Endometrial microvascular endothelial cells (primary cell): ENCODE data around the gene ZNF605. TPM values are rescaled to one million over a fixed set of nuclear protein-coding genes. Genes with fewer than 3 reads are reported as not detected.
"Not testable (repeated sequence)": the region's sequence is repeated elsewhere in the genome, so short reads cannot be mapped to it uniquely, and the experiment has no call there.

Experiments used
- in situ Hi-C: cut with HindIII; loops from 2 replicates; pipeline ENCODE4 v1.10.0; 2017; ENCODE audit warnings: low sequenced_read_pairs, low pct_unique_long_range_greater_than_20kb; ENCODE audit errors: inconsistent ontology term
- total RNA-seq: library from RNA; depleted of rRNA; stranded (reverse); fragments of >200 nt; gene quantifications from one replicate; pipeline ENCODE4 v1.2.3, GENCODE V29; 2015; ENCODE audit errors: inconsistent ontology term

ZNF605 gene
- total RNA-seq: 2.4 TPM

- in situ Hi-C loops: no loop called here
Observed at GRCh38 chr12:132956011-132956788, at the start of gene ZNF605. Gene ZNF605, minus strand, starts transcription at chr12:132956306. Its CDS starts 10,671 bp downstream, at chr12:132945635.

- in situ Hi-C loops: no loop called here
Observed at GRCh38 chr12:132998741-132999140, 42.6 kb upstream of the ZNF605 start.

- in situ Hi-C loops: no loop called here
Observed at GRCh38 chr12:132986885-132987225, 30.7 kb upstream of the ZNF605 start.

GRCh38 chr12:132986001-132986884, 30.1 kb upstream of the ZNF605 start, which contains the start of gene ZNF26:
Gene ZNF26, plus strand, starts transcription at chr12:132986367. Its CDS starts 474 bp downstream, at chr12:132986841.
- in situ Hi-C loops: no loop called here

GRCh38 chr12:132976870-132977269, 20.8 kb upstream of the ZNF605 start:
- in situ Hi-C loops: not testable (repeated sequence)

- in situ Hi-C loops: no loop called here
Observed at GRCh38 chr12:132972374-132972773, 16.3 kb upstream of the ZNF605 start.

GRCh38 chr12:132967736-132968135, 11.6 kb upstream of the ZNF605 start:
- in situ Hi-C loops: no loop called here

- in situ Hi-C loops: no loop called here
Observed at GRCh38 chr12:132966676-132967415, 10.7 kb upstream of the ZNF605 start.

- in situ Hi-C loops: no loop called here
Observed at GRCh38 chr12:132965796-132966195, 9.7 kb upstream of the ZNF605 start.

- in situ Hi-C loops: not testable (repeated sequence)
Observed at GRCh38 chr12:132963947-132964346, 7.8 kb upstream of the ZNF605 start.

- in situ Hi-C loops: not testable (repeated sequence)
Observed at GRCh38 chr12:132961790-132962189, 5.7 kb upstream of the ZNF605 start.

- in situ Hi-C loops: no loop called here
Observed at GRCh38 chr12:132955094-132956010, 754 bp downstream of the ZNF605 start.

GRCh38 chr12:132954471-132955048, 1.5 kb downstream of the ZNF605 start:
- in situ Hi-C loops: no loop called here

- in situ Hi-C loops: no loop called here
Observed at GRCh38 chr12:132953771-132954170, 2.3 kb downstream of the ZNF605 start.

- in situ Hi-C loops: no loop called here
Observed at GRCh38 chr12:132953163-132953425, 3.0 kb downstream of the ZNF605 start.

- in situ Hi-C loops: no loop called here
Observed at GRCh38 chr12:132952371-132953162, 3.5 kb downstream of the ZNF605 start.

GRCh38 chr12:132951649-132952048, 4.5 kb downstream of the ZNF605 start:
- in situ Hi-C loops: no loop called here
